ENCODE data around the gene KRT31. TPM values are rescaled to one million over a fixed set of nuclear protein-coding genes. Genes with fewer than 3 reads are reported as not detected.
"Not testable (repeated sequence)": the region's sequence is repeated elsewhere in the genome, so short reads cannot be mapped to it uniquely, and the experiment has no call there.

The KRT31 gene
- total and polyA plus RNA-seq, 2 experiments from 2014 or later: not detected

- H3K4me3 ChIP-seq: no peak overlapping the region
- no peaks in the 10 kb centered on the region for H3K9me3 ChIP-seq (ENCODE audit: low read depth)
- no peaks in the 10 kb centered on the region for H3K36me3 ChIP-seq
- no peak for DNase-seq (ENCODE audit: low read depth in 1 of 2, low spot score in 1 of 2)
- no peaks in the 10 kb centered on the region for H3K27me3 ChIP-seq
- no peaks in the 10 kb centered on the region for H3K4me1 ChIP-seq (ENCODE audit: low read depth)
- TF ChIP-seq CTCF (IDR thresholded peaks at IDR 0.05; ENCODE audit: low read depth, low read length): no peak
- H3K27ac ChIP-seq: no peak overlapping the region
Measured at GRCh38 chr17:41363881-41364280, 33.5 kb downstream of the KRT31 start.

GRCh38 chr17:41360296-41360995, 37.0 kb downstream of the KRT31 start:
- Histone ChIP-seq H3K4me3 (no peak overlapping the region), H3K27me3 (no peaks in the 10 kb centered on the region), H3K9me3 (ENCODE audit: low read depth) (no peaks in the 10 kb centered on the region), H3K36me3 (no peaks in the 10 kb centered on the region), H3K27ac (no peak overlapping the region), H3K4me1 (ENCODE audit: low read depth) (no peaks in the 10 kb centered on the region)
- peak in 1 of 2 donors; percentile 77 for DNase-seq (ENCODE audit: low read depth in 1 of 2, low spot score in 1 of 2)
- TF ChIP-seq CTCF (IDR thresholded peaks at IDR 0.05; ENCODE audit: low read depth, low read length): no peak

GRCh38 chr17:41354536-41354935, 42.9 kb downstream of the KRT31 start:
- Histone ChIP-seq H3K27me3 (no peaks in the 10 kb centered on the region), H3K4me3 (no peak overlapping the region), H3K36me3 (no peaks in the 10 kb centered on the region), H3K9me3 (ENCODE audit: low read depth) (no peaks in the 10 kb centered on the region), H3K27ac (no peak overlapping the region), H3K4me1 (ENCODE audit: low read depth) (no peaks in the 10 kb centered on the region)
- no peak for DNase-seq (ENCODE audit: low read depth in 1 of 2, low spot score in 1 of 2)
- TF ChIP-seq CTCF (IDR thresholded peaks at IDR 0.05; ENCODE audit: low read depth, low read length): no peak

GRCh38 chr17:41352597-41353366, 44.6 kb downstream of the KRT31 start:
- Histone ChIP-seq H3K4me3 (no peak overlapping the region), H3K9me3 (ENCODE audit: low read depth) (no peaks in the 10 kb centered on the region), H3K36me3 (no peaks in the 10 kb centered on the region), H3K27me3 (no peaks in the 10 kb centered on the region), H3K27ac (no peak overlapping the region), H3K4me1 (ENCODE audit: low read depth) (no peaks in the 10 kb centered on the region)
- TF ChIP-seq CTCF (IDR thresholded peaks at IDR 0.05; ENCODE audit: low read depth, low read length): no peak
- peak in 1 of 2 donors; percentile 28 for DNase-seq (ENCODE audit: low read depth in 1 of 2, low spot score in 1 of 2)

GRCh38 chr17:41351177-41351576, 46.2 kb downstream of the KRT31 start:
- no peaks in the 10 kb centered on the region for H3K4me1 ChIP-seq (ENCODE audit: low read depth)
- H3K36me3 ChIP-seq: no peaks in the 10 kb centered on the region
- no peak overlapping the region for H3K4me3 ChIP-seq
- no peak for DNase-seq (ENCODE audit: low read depth in 1 of 2, low spot score in 1 of 2)
- no peak overlapping the region for H3K27ac ChIP-seq
- no peaks in the 10 kb centered on the region for H3K27me3 ChIP-seq
- no peak for TF ChIP-seq CTCF (IDR thresholded peaks at IDR 0.05; ENCODE audit: low read depth, low read length)
- no peaks in the 10 kb centered on the region for H3K9me3 ChIP-seq (ENCODE audit: low read depth)

GRCh38 chr17:41350381-41350878, 47.0 kb downstream of the KRT31 start, which contains the start of gene KRT33A:
Gene KRT33A (minus strand): TSS chr17:41350828. CDS start chr17:41350767, 61 bp downstream.
- not testable (repeated sequence) for H3K9me3 ChIP-seq (ENCODE audit: low read depth); DNase-seq (ENCODE audit: low read depth in 1 of 2, low spot score in 1 of 2); H3K27me3 ChIP-seq; H3K4me1 ChIP-seq (ENCODE audit: low read depth); H3K4me3 ChIP-seq; H3K27ac ChIP-seq; H3K36me3 ChIP-seq

Data from cardiac muscle cell (in vitro differentiated cells and primary cell).